GM18505 (cell line): Measurements from ENCODE around the gene TRIM41.
A peak's percentile ranks its signal among the peaks of the same experiment; 100 is the strongest.
"Not testable (repeated sequence)": the region's sequence is repeated elsewhere in the genome, so short reads cannot be mapped to it uniquely, and the experiment has no call there.

ENCODE experiments used
- ATAC-seq: cut with Tn5 transposase; IDR thresholded peaks from one replicate; pipeline ENCODE4 v1.9.1; 2021; ENCODE audit not compliant: unreplicated experiment
- POLR2A ChIP-seq: IDR thresholded peaks from 4 replicates; pipeline ENCODE4 v1.6.1; 2011; ENCODE audit warnings: borderline replicate concordance; ENCODE audit not compliant: insufficient read depth, insufficient read length; ENCODE audit errors: extremely low read depth

Gene TRIM41

GRCh38 chr5:181255276-181255675, 32.2 kb downstream of the TRIM41 start:
- TF ChIP-seq POLR2A, result no peak
- ATAC-seq, result no peak

GRCh38 chr5:181255836-181256578, 32.9 kb downstream of the TRIM41 start:
- ATAC-seq, result no peak
- TF ChIP-seq POLR2A, result no peak

- ATAC-seq, result no peak
- no peak for TF ChIP-seq POLR2A
Measured at GRCh38 chr5:181258576-181258975, 35.5 kb downstream of the TRIM41 start.

- TF ChIP-seq POLR2A, result no peak
- ATAC-seq, result no peak
Measured at GRCh38 chr5:181259283-181259682, 36.2 kb downstream of the TRIM41 start.

GRCh38 chr5:181259974-181260719, 37.1 kb downstream of the TRIM41 start:
- no peak for TF ChIP-seq POLR2A
- ATAC-seq, result no peak

GRCh38 chr5:181260720-181261319, 37.7 kb downstream of the TRIM41 start, which contains the start of gene TRIM52:
TSS of gene TRIM52 (minus strand) at chr5:181261143. CDS start at chr5:181260813, 330 bp downstream.
- peak; percentile 98 for TF ChIP-seq POLR2A
- peak; percentile 81 for ATAC-seq

- TF ChIP-seq POLR2A, result peak; percentile 85
- peak; percentile 44 for ATAC-seq
Measured at GRCh38 chr5:181261320-181262049, 38.4 kb downstream of the TRIM41 start.

- no peak for TF ChIP-seq POLR2A
- ATAC-seq, result no peak
Measured at GRCh38 chr5:181263633-181264032, 40.6 kb downstream of the TRIM41 start.

- ATAC-seq, result no peak
- no peak for TF ChIP-seq POLR2A
Measured at GRCh38 chr5:181265092-181265671, 42.1 kb downstream of the TRIM41 start.

GRCh38 chr5:181267291-181267904, 44.3 kb downstream of the TRIM41 start:
- not testable (repeated sequence) for ATAC-seq

GRCh38 chr5:181267907-181268306, 44.8 kb downstream of the TRIM41 start:
- not testable (repeated sequence) for ATAC-seq

- no peak for ATAC-seq
- TF ChIP-seq POLR2A, result no peak
Measured at GRCh38 chr5:181271081-181271480, 48.0 kb downstream of the TRIM41 start.

- ATAC-seq, result not testable (repeated sequence)
Measured at GRCh38 chr5:181273433-181273744, 50.3 kb downstream of the TRIM41 start.
